ENCODE measurements around the gene STKLD1.
"Not testable (repeated sequence)": the region's sequence is repeated elsewhere in the genome, so short reads cannot be mapped to it uniquely, and the experiment has no call there.

The STKLD1 gene

GRCh38 chr9:133443982-133444381, 67.8 kb downstream of the STKLD1 start:
- no peak overlapping the region for H2AFZ ChIP-seq (ENCODE audit: low read length, unreplicated experiment)
- H3K36me3 ChIP-seq (ENCODE audit: insufficient read depth, low read length) = no peaks in the 10 kb centered on the region
- H3K27me3 ChIP-seq (ENCODE audit: insufficient read depth, low read length) = no peaks in the 10 kb centered on the region
- H3K4me3 ChIP-seq (ENCODE audit: low read depth, low read length) = no peak overlapping the region
- H3K27ac ChIP-seq (ENCODE audit: low read depth, low read length) = no peak overlapping the region
- H3K79me2 ChIP-seq (ENCODE audit: control insufficient read depth, insufficient read depth, low read length, unreplicated experiment) = no peaks in the 10 kb centered on the region
- H3K4me1 ChIP-seq (ENCODE audit: control insufficient read depth, insufficient read depth, low read length, unreplicated experiment) = no peaks in the 10 kb centered on the region

GRCh38 chr9:133445293-133445969, 69.3 kb downstream of the STKLD1 start:
- Histone ChIP-seq H3K4me1 (ENCODE audit: control insufficient read depth, insufficient read depth, low read length, unreplicated experiment) (no peaks in the 10 kb centered on the region), H3K27me3 (ENCODE audit: insufficient read depth, low read length) (no peaks in the 10 kb centered on the region), H3K4me3 (ENCODE audit: low read depth, low read length) (no peak overlapping the region), H2AFZ (ENCODE audit: low read length, unreplicated experiment) (no peak overlapping the region), H3K79me2 (ENCODE audit: control insufficient read depth, insufficient read depth, low read length, unreplicated experiment) (no peaks in the 10 kb centered on the region), H3K27ac (ENCODE audit: low read depth, low read length) (no peak overlapping the region), H3K36me3 (ENCODE audit: insufficient read depth, low read length) (no peaks in the 10 kb centered on the region)

GRCh38 chr9:133448487-133448972, 72.4 kb downstream of the STKLD1 start:
- Histone ChIP-seq H3K36me3 (ENCODE audit: insufficient read depth, low read length) (no peaks in the 10 kb centered on the region), H3K79me2 (ENCODE audit: control insufficient read depth, insufficient read depth, low read length, unreplicated experiment) (no peaks in the 10 kb centered on the region), H3K4me1 (ENCODE audit: control insufficient read depth, insufficient read depth, low read length, unreplicated experiment) (no peaks in the 10 kb centered on the region), H3K27ac (ENCODE audit: low read depth, low read length) (no peak overlapping the region), H3K4me3 (ENCODE audit: low read depth, low read length) (no peak overlapping the region), H2AFZ (ENCODE audit: low read length, unreplicated experiment) (no peak overlapping the region), H3K27me3 (ENCODE audit: insufficient read depth, low read length) (no peaks in the 10 kb centered on the region)

- Histone ChIP-seq H3K4me3 (ENCODE audit: low read depth, low read length) (no peak overlapping the region), H3K4me1 (ENCODE audit: control insufficient read depth, insufficient read depth, low read length, unreplicated experiment) (no peaks in the 10 kb centered on the region), H3K27me3 (ENCODE audit: insufficient read depth, low read length) (no peaks in the 10 kb centered on the region), H3K79me2 (ENCODE audit: control insufficient read depth, insufficient read depth, low read length, unreplicated experiment) (no peaks in the 10 kb centered on the region), H2AFZ (ENCODE audit: low read length, unreplicated experiment) (no peak overlapping the region), H3K36me3 (ENCODE audit: insufficient read depth, low read length) (no peaks in the 10 kb centered on the region), H3K27ac (ENCODE audit: low read depth, low read length) (no peak overlapping the region)
Observed at GRCh38 chr9:133449760-133450159, 73.6 kb downstream of the STKLD1 start.

- not testable (repeated sequence) for H3K27me3 ChIP-seq (ENCODE audit: insufficient read depth, low read length); H2AFZ ChIP-seq (ENCODE audit: low read length, unreplicated experiment); H3K79me2 ChIP-seq (ENCODE audit: control insufficient read depth, insufficient read depth, low read length, unreplicated experiment); H3K36me3 ChIP-seq (ENCODE audit: insufficient read depth, low read length); H3K4me3 ChIP-seq (ENCODE audit: low read depth, low read length); H3K4me1 ChIP-seq (ENCODE audit: control insufficient read depth, insufficient read depth, low read length, unreplicated experiment); H3K27ac ChIP-seq (ENCODE audit: low read depth, low read length)
Observed at GRCh38 chr9:133451865-133452264, 75.7 kb downstream of the STKLD1 start.

- Histone ChIP-seq H3K4me3 (ENCODE audit: low read depth, low read length) (no peak overlapping the region), H3K27ac (ENCODE audit: low read depth, low read length) (no peak overlapping the region), H3K36me3 (ENCODE audit: insufficient read depth, low read length) (no peaks in the 10 kb centered on the region), H2AFZ (ENCODE audit: low read length, unreplicated experiment) (no peak overlapping the region), H3K4me1 (ENCODE audit: control insufficient read depth, insufficient read depth, low read length, unreplicated experiment) (no peaks in the 10 kb centered on the region), H3K27me3 (ENCODE audit: insufficient read depth, low read length) (no peaks in the 10 kb centered on the region), H3K79me2 (ENCODE audit: control insufficient read depth, insufficient read depth, low read length, unreplicated experiment) (no peaks in the 10 kb centered on the region)
Observed at GRCh38 chr9:133452562-133452961, 76.4 kb downstream of the STKLD1 start.

- H2AFZ ChIP-seq (ENCODE audit: low read length, unreplicated experiment) = no peak overlapping the region
- no peak overlapping the region for H3K27ac ChIP-seq (ENCODE audit: low read depth, low read length)
- no peaks in the 10 kb centered on the region for H3K79me2 ChIP-seq (ENCODE audit: control insufficient read depth, insufficient read depth, low read length, unreplicated experiment)
- no peaks in the 10 kb centered on the region for H3K4me1 ChIP-seq (ENCODE audit: control insufficient read depth, insufficient read depth, low read length, unreplicated experiment)
- no peaks in the 10 kb centered on the region for H3K36me3 ChIP-seq (ENCODE audit: insufficient read depth, low read length)
- no peak overlapping the region for H3K4me3 ChIP-seq (ENCODE audit: low read depth, low read length)
- H3K27me3 ChIP-seq (ENCODE audit: insufficient read depth, low read length) = no peaks in the 10 kb centered on the region
Observed at GRCh38 chr9:133453651-133454050, 77.5 kb downstream of the STKLD1 start.

GRCh38 chr9:133454325-133454724, 78.2 kb downstream of the STKLD1 start:
- H3K27me3 ChIP-seq (ENCODE audit: insufficient read depth, low read length) = no peaks in the 10 kb centered on the region
- H3K27ac ChIP-seq (ENCODE audit: low read depth, low read length) = no peak overlapping the region
- H3K4me1 ChIP-seq (ENCODE audit: control insufficient read depth, insufficient read depth, low read length, unreplicated experiment) = peaks cover 6% of the 10 kb centered on the region
- no peak overlapping the region for H3K4me3 ChIP-seq (ENCODE audit: low read depth, low read length)
- no peaks in the 10 kb centered on the region for H3K79me2 ChIP-seq (ENCODE audit: control insufficient read depth, insufficient read depth, low read length, unreplicated experiment)
- H2AFZ ChIP-seq (ENCODE audit: low read length, unreplicated experiment) = no peak overlapping the region
- no peaks in the 10 kb centered on the region for H3K36me3 ChIP-seq (ENCODE audit: insufficient read depth, low read length)

GRCh38 chr9:133454943-133455673, 78.9 kb downstream of the STKLD1 start:
- no peaks in the 10 kb centered on the region for H3K36me3 ChIP-seq (ENCODE audit: insufficient read depth, low read length)
- no peak overlapping the region for H2AFZ ChIP-seq (ENCODE audit: low read length, unreplicated experiment)
- no peaks in the 10 kb centered on the region for H3K79me2 ChIP-seq (ENCODE audit: control insufficient read depth, insufficient read depth, low read length, unreplicated experiment)
- H3K4me3 ChIP-seq (ENCODE audit: low read depth, low read length) = no peak overlapping the region
- no peaks in the 10 kb centered on the region for H3K27me3 ChIP-seq (ENCODE audit: insufficient read depth, low read length)
- H3K4me1 ChIP-seq (ENCODE audit: control insufficient read depth, insufficient read depth, low read length, unreplicated experiment) = peaks cover 6% of the 10 kb centered on the region
- H3K27ac ChIP-seq (ENCODE audit: low read depth, low read length) = no peak overlapping the region

Measured in ACC112 (cell line).